PC-3 (cell line): Measurements from ENCODE around the gene SPACA6. TPM values are rescaled to one million over a fixed set of nuclear protein-coding genes. Genes with fewer than 3 reads are reported as not detected.
A peak's percentile ranks its signal among the peaks of the same experiment; 100 is the strongest.
"Not testable (repeated sequence)": the region's sequence is repeated elsewhere in the genome, so short reads cannot be mapped to it uniquely, and the experiment has no call there.

Experiments used
- ATAC-seq: fragments of 200-7000 bp; cut with Tn5 transposase; 2 replicates; pipeline ENCODE4 v1.9.1; 2020; ENCODE audit warnings: mild to moderate bottlenecking, moderate library complexity
- Bru-seq: library from RNA; stranded (reverse); fragments of 400-500 nt; gene quantifications from one replicate; lab custom pipeline; 2021; lab: Mats Ljungman, UMichigan
- BruChase-seq, 2 experiments: library from RNA; stranded (reverse); fragments of 400-500 nt; gene quantifications; one replicate each; lab custom pipeline; 2021; lab: Mats Ljungman, UMichigan
- BruUV-seq: library from RNA; stranded (reverse); fragments of 400-500 nt; replicated peaks from 2 replicates; lab custom pipeline; 2021; lab: Mats Ljungman, UMichigan
- CTCF ChIA-PET: fragments of 300-600 bp; sonication (Branson Sonifier 250); formaldehyde crosslinking; loops from one replicate; lab custom pipeline; 2022; ENCODE audit warnings: antibody characterized with exemption; lab: Charles Lee
- POLR2A ChIA-PET: fragments of 300-600 bp; sonication (Branson Sonifier 250); formaldehyde crosslinking; loops from one replicate; lab custom pipeline; 2022; ENCODE audit warnings: antibody characterized with exemption; ENCODE audit not compliant: unreplicated experiment; lab: Charles Lee
- DNase-seq: peaks from one replicate; pipeline ENCODE4 v3.0.0-alpha.2; 2015
- H2AFZ ChIP-seq: fragments of 300-600 bp; sonication (generic); 2 replicates; pipeline ENCODE4 v1.6.0; 2016; ENCODE audit warnings: antibody characterized with exemption, low read length
- H3F3A ChIP-seq: fragments of 300-600 bp; sonication (generic); one replicate; pipeline ENCODE4 v1.6.0; 2017; ENCODE audit warnings: antibody characterized with exemption, low read length, control low read depth, mild to moderate bottlenecking; ENCODE audit not compliant: unreplicated experiment
- H3K27ac ChIP-seq: fragments of 300-600 bp; sonication (generic); 2 replicates; pipeline ENCODE4 v1.5.1; 2016; ENCODE audit warnings: mild to moderate bottlenecking, low read length
- H3K27me3 ChIP-seq: fragments of 300-600 bp; sonication (generic); 2 replicates; pipeline ENCODE4 v1.6.1; 2016; ENCODE audit warnings: low read length, mixed read lengths
- H3K36me3 ChIP-seq: fragments of 300-600 bp; sonication (generic); 2 replicates; pipeline ENCODE4 v1.6.1; 2016; ENCODE audit warnings: low read depth, mixed run types, low read length, mixed read lengths
- H3K4me1 ChIP-seq: fragments of 300-600 bp; sonication (generic); 2 replicates; pipeline ENCODE4 v1.5.1; 2016; ENCODE audit warnings: low read length; ENCODE audit not compliant: insufficient read depth
- H3K4me2 ChIP-seq: fragments of 300-600 bp; sonication (generic); 2 replicates; pipeline ENCODE4 v1.6.0; 2016; ENCODE audit warnings: low read length
- H3K4me3 ChIP-seq: fragments of 300-600 bp; sonication (generic); 2 replicates; pipeline ENCODE4 v1.5.1; 2016; ENCODE audit warnings: mild to moderate bottlenecking, low read length, mixed read lengths
- H3K79me2 ChIP-seq: fragments of 300-600 bp; sonication (generic); 2 replicates; pipeline ENCODE4 v1.6.1; 2017; ENCODE audit warnings: low read length, mixed read lengths
- H3K9ac ChIP-seq: fragments of 300-600 bp; sonication (generic); 2 replicates; pipeline ENCODE4 v1.6.0; 2016; ENCODE audit warnings: mild to moderate bottlenecking, low read length
- H3K9me2 ChIP-seq: fragments of 300-600 bp; sonication (generic); replicated peaks from 2 replicates; pipeline ENCODE4 v1.6.1; 2016; ENCODE audit warnings: mixed run types, low read length, mixed read lengths
- H3K9me3 ChIP-seq: fragments of 300-600 bp; sonication (generic); 2 replicates; pipeline ENCODE4 v1.6.1; 2016; ENCODE audit warnings: low read length, mixed read lengths
- H4K20me1 ChIP-seq: fragments of 300-600 bp; sonication (generic); 2 replicates; pipeline ENCODE4 v1.6.1; 2016; ENCODE audit warnings: low read length, mixed read lengths
- CTCF ChIP-seq: fragments of 300-600 bp; sonication (generic); conservative IDR thresholded peaks from 2 replicates; pipeline ENCODE4 v1.5.1; 2017; ENCODE audit warnings: antibody characterized with exemption, low read depth, mild to moderate bottlenecking, low read length
- EZH2 ChIP-seq: fragments of 300-600 bp; sonication (generic); IDR thresholded peaks from one replicate; pipeline ENCODE4 v1.6.1; 2017; ENCODE audit warnings: antibody characterized with exemption, mild to moderate bottlenecking, low read length; ENCODE audit not compliant: unreplicated experiment
- EZH2phosphoT487 ChIP-seq: fragments of 300-600 bp; sonication (generic); IDR thresholded peaks from 2 replicates; pipeline ENCODE4 v1.6.1; 2018; ENCODE audit warnings: mild to moderate bottlenecking, antibody characterized with exemption, low read length, borderline replicate concordance
- intact Hi-C: fragments of 100-400 bp; cut with micrococcal nuclease; formaldehyde crosslinking; loops from 2 replicates; pipeline ENCODE4 v1.9.0; 2023
- long read RNA-seq: library from polyadenylated mRNA; unstranded; transcript quantifications from one replicate; pipeline ENCODE4 v2.0.0, GENCODE V29; 2021; ENCODE audit not compliant: unreplicated experiment
- total RNA-seq: library from RNA; depleted of rRNA; stranded (reverse); fragments of >200 nt; gene quantifications from 2 replicates; pipeline ENCODE4 v1.2.3, GENCODE V29; 2014; rRNA removed

The SPACA6 gene
- total RNA-seq (10.1 and 12.2 TPM in 2 replicates), Bru-seq, nascent RNA (percentile 92 among the genes with signal in this experiment), BruChase-seq, experiment 1, labeled RNA remaining after a 6-hour chase (percentile 87 among the genes with signal in this experiment), BruChase-seq, experiment 2, labeled RNA remaining after a 2-hour chase (percentile 94 among the genes with signal in this experiment)
- long read RNA-seq, partial matches to known transcripts: 13 of 27 reads
- long read RNA-seq, other reads (novel, unspliced or antisense): 13 of 27 reads

GRCh38 chr19:51693260-51693659 is at the start of gene SPACA6:
TSS of gene SPACA6 (plus strand) at chr19:51693330. CDS start at chr19:51693527, 197 bp downstream.
- Histone ChIP-seq H3K4me3 (peak within 1 kb of the TSS; percentile 29; the same call in 1 of the 2 replicates), H3K9me3 (no peaks in the 10 kb centered on the region), H3K9me2 (no peaks in the 10 kb centered on the region), H2AFZ (no peak within 1 kb of the TSS), H3K36me3 (peaks cover 52% of the 10 kb centered on the region), H3K27ac (no peak within 1 kb of the TSS), H3K4me2 (peak within 1 kb of the TSS; percentile 91), H4K20me1 (peaks cover 27% of the 10 kb centered on the region), H3K79me2 (peaks cover 76% of the 10 kb centered on the region), H3K27me3 (no peaks in the 10 kb centered on the region), H3K9ac (no peak within 1 kb of the TSS), H3F3A (no peaks in the 10 kb centered on the region), H3K4me1 (peaks cover 15% of the 10 kb centered on the region)
- ChIA-PET CTCF (no interaction called here), POLR2A (no interaction called here)
- TF ChIP-seq EZH2phosphoT487 (no peak), CTCF (no peak), EZH2 (no peak)
- ATAC-seq: no peak
- intact Hi-C loops: no loop called here
- no peak for DNase-seq
- BruUV-seq: no TSS peak

- Histone ChIP-seq H3K9ac (no peak overlapping the region), H3F3A (no peaks in the 10 kb centered on the region), H3K9me3 (no peaks in the 10 kb centered on the region), H3K9me2 (no peaks in the 10 kb centered on the region), H2AFZ (no peak overlapping the region), H3K27ac (no peak overlapping the region), H3K4me3 (no peak overlapping the region), H3K27me3 (peaks cover 81% of the 10 kb centered on the region), H3K4me1 (no peaks in the 10 kb centered on the region), H3K36me3 (no peaks in the 10 kb centered on the region), H4K20me1 (no peaks in the 10 kb centered on the region), H3K79me2 (no peaks in the 10 kb centered on the region), H3K4me2 (no peak overlapping the region)
- no TSS peak for BruUV-seq
- TF ChIP-seq EZH2 (peak; percentile 36), CTCF (no peak)
- DNase-seq (no peak), ATAC-seq (no peak)
- intact Hi-C loops: no loop called here
- ChIA-PET CTCF (no interaction called here), POLR2A (no interaction called here)
Observed at GRCh38 chr19:51644636-51645271, 48.4 kb upstream of the SPACA6 start.

GRCh38 chr19:51646730-51647129 is 46.4 kb upstream of the SPACA6 start, which contains the start of gene SIGLEC14:
TSS of gene SIGLEC14 (minus strand) at chr19:51646825. CDS start at chr19:51646759, 66 bp downstream.
- H3K27me3 ChIP-seq: peaks cover 79% of the 10 kb centered on the region
- ATAC-seq, H3K27ac ChIP-seq, DNase-seq, CTCF ChIA-PET, H3K4me2 ChIP-seq, H3K9me3 ChIP-seq, H3K4me1 ChIP-seq, H3K9me2 ChIP-seq, POLR2A ChIA-PET, H2AFZ ChIP-seq, H3K4me3 ChIP-seq, BruUV-seq, H3K79me2 ChIP-seq, H3F3A ChIP-seq, intact Hi-C loops, H3K9ac ChIP-seq, H3K36me3 ChIP-seq, H4K20me1 ChIP-seq: not testable (repeated sequence)
